Fibroblast of lung (primary cell): Measurements from ENCODE around the gene MBD5.

ENCODE experiments used
- EZH2 ChIP-seq: IDR thresholded peaks from 2 replicates; pipeline ENCODE4 v1.5.1; 2012; ENCODE audit warnings: low read length, control low read depth, mild to moderate bottlenecking; ENCODE audit errors: missing control alignments
- TF ChIP-seq, protein P1 (sequence below), 2 donors: IDR thresholded peaks in 1 of 2; conservative IDR thresholded peaks in 1 of 2; 1 replicate in 1 of 2; 2 replicates in 1 of 2; pipeline ENCODE4 v1.5.1; 2011 to 2012; ENCODE audit warnings: low read length in 2 of 2, control low read depth in 1 of 2, inconsistent platforms in 1 of 2, low read depth in 1 of 2, mild to moderate bottlenecking in 1 of 2

DNA sequence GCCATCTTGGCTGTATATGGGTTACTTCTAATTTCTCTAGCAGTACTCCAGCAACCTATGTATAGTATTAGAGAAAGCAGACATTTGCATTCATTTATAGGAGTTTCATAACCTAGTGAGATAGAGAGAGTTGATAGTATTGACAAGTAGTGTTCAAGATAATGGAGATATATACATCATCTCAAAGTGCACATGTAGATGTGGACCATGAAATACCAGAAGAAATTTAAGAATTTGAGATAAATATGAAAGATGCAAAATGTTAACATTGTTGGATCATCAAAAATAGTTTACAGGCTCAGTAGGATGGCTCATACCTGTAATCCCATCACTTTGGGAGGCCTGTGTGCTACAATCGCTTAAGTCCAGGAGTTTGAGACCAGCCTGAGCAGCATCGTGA, 243.0 kb downstream of the MBD5 start:
- TF ChIP-seq, protein P1, sequence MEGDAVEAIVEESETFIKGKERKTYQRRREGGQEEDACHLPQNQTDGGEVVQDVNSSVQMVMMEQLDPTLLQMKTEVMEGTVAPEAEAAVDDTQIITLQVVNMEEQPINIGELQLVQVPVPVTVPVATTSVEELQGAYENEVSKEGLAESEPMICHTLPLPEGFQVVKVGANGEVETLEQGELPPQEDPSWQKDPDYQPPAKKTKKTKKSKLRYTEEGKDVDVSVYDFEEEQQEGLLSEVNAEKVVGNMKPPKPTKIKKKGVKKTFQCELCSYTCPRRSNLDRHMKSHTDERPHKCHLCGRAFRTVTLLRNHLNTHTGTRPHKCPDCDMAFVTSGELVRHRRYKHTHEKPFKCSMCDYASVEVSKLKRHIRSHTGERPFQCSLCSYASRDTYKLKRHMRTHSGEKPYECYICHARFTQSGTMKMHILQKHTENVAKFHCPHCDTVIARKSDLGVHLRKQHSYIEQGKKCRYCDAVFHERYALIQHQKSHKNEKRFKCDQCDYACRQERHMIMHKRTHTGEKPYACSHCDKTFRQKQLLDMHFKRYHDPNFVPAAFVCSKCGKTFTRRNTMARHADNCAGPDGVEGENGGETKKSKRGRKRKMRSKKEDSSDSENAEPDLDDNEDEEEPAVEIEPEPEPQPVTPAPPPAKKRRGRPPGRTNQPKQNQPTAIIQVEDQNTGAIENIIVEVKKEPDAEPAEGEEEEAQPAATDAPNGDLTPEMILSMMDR (conservative IDR thresholded peaks at IDR 0.05 in 1 of 2, IDR thresholded peaks at IDR 0.05 in 1 of 2; ENCODE audit: low read depth in 1 of 2, low read length in 2 of 2): no peak
- no peak for TF ChIP-seq EZH2
